ENCODE measurements around the gene CIAO2A.
A peak's percentile ranks its signal among the peaks of the same experiment; 100 is the strongest.
"Not testable (repeated sequence)": the region's sequence is repeated elsewhere in the genome, so short reads cannot be mapped to it uniquely, and the experiment has no call there.

CIAO2A gene

DNA sequence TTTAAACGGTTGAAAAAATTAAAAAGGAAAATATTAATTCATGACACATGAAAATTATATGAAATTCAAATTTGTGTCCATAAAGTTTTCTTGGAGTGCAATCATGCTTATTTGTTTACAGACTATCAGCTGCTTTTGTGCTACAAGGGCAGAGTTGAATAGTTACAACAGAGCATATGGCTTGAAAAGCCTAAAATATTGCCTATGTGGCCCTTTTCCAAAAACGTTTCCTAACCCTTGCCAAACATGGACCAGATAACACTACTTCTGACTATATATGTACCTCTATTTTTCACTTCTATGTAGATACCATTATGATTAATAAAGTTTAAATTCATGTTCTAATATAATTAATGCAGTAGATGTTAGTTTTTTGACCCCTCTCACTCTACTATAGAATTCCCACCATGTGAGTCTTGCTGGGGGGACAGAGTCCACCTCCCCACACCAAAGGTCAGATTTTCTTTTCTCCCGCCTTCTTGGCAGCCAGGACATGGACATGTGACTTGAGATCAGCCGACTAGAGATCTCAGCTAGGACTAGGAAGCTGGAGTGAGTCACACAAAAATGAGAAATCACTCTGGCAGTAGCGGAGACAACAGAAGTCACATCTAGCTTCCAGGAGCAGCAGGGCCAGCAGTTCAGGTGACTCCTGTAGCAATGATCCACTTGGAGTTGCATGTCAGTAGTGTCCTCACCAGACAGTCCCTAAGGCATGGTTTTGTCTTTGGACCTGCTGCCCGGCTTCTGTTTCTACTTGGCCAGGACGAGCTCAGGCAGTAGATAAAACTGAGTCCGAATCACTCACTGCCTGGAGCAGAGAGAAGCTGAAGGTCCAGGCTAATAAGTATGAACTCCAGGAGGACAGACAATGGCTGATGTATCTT lies 22.4 kb downstream of the CIAO2A start:
- no peak for DNase-seq

DNA sequence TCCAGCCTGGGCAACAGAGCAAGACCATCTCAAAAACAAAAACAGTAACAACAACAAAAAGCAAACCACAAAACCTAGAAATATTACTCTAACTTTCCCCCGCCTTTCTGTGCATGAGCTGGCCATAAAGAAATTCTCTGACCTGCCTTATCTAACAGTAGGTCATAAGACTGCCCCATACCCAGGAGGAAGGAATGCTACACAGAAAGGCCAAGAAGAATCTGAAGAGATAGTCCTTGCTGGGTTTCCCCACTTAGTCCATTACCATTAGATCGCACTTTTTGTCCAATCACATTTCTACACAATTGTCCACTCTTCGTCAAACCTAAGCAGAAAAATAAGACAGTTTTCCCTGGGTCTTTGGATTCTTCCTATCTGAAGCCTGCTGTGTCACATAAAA lies 23.5 kb downstream of the CIAO2A start:
- no peak for DNase-seq

DNA sequence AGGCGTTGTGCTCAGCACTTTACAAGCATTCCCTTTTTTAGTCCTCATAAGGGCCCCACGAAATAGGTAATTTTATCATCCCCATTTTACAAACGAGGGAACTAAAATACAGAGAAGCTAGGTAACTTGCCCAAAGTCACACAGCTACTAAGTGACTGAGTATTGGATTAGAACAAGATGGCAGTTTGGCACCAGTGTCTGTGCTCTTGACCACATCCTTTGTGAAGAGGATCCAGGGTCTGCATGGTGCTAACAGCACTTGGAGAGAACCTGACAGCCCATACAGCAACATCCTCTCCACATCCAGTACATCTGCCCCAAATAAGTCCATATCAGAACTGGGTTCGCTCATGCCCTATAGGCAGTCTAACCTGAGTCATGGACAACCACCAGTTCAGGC lies 25.5 kb downstream of the CIAO2A start:
- no peak for DNase-seq

- peak; percentile 59 for DNase-seq
These were observed 26.0 kb downstream of the CIAO2A start for GRCh38 chr15:64067564-64068030.

DNA sequence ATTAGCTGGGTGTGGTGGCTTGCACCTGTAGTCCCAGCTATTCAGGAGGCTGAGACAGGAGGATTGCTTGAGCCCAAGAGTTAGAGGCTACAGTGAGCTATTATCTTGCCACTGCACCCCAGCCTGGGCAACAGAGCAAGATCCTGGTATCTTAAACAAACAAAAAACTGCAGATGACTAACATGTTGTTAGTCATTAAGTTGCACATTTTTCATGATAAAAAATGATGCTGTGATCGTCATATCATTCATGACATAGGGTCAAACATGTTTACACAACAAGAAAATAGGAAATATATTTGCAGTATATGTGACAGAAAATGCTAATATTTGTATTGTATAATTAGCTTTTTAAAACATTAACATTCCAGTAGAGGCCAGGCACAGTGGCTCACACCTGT lies 27.2 kb downstream of the CIAO2A start:
- DNase-seq: no peak

DNA sequence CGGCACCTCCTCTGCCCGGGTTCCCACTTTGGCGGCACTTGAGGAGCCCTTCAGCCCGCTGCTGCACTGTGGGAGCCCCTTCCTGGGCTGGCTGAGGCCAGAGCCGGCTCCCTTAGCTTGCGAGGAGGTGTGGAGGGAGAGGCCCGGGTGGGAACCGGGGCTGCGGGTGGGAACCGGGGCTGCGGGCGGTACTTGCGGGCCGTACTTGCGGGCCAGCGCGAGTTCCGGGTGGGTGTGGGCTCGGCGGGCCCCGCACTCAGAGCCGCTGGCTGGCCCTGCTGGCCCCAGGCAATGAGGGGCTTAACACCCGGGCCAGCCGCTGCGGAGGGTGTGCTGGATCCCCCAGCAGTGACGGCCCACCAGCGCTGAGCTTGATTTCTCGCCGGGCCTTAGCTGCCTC lies 32.9 kb downstream of the CIAO2A start:
- no peak for DNase-seq

- not testable (repeated sequence) for DNase-seq
These were observed 34.5 kb downstream of the CIAO2A start for GRCh38 chr15:64059104-64059503.

- DNase-seq: no peak
These were observed 35.4 kb downstream of the CIAO2A start for GRCh38 chr15:64058279-64058678.

GRCh38 chr15:64053674-64054073 lies 40.0 kb downstream of the CIAO2A start:
- DNase-seq: not testable (repeated sequence)

DNA sequence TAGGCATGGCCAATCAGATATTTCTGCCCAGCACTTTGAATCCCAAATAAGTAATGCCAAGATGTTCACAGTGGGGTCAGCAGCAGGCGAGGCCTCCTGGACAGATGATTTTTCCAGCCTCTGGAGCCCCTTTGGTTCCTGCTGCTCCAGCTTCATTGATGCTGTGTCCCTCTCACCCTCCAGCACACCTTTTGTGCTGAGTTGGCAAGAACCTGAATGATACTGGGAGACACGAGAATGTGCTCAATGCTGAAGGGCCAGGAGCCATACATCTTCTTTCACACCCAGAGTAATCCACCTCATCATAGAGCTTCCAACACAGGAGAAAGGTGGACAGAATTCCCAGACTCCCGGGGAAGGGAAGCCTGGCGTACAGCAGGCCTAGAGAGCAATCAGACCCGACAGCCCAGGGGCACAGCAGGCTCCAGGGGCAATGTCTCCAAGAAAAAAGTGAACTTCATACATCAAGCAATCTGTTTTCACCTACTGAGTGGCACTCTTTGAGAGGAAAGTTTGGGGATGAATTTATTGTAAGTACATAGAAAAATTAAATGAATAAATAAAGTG lies 40.6 kb downstream of the CIAO2A start:
- no peak for DNase-seq

DNA sequence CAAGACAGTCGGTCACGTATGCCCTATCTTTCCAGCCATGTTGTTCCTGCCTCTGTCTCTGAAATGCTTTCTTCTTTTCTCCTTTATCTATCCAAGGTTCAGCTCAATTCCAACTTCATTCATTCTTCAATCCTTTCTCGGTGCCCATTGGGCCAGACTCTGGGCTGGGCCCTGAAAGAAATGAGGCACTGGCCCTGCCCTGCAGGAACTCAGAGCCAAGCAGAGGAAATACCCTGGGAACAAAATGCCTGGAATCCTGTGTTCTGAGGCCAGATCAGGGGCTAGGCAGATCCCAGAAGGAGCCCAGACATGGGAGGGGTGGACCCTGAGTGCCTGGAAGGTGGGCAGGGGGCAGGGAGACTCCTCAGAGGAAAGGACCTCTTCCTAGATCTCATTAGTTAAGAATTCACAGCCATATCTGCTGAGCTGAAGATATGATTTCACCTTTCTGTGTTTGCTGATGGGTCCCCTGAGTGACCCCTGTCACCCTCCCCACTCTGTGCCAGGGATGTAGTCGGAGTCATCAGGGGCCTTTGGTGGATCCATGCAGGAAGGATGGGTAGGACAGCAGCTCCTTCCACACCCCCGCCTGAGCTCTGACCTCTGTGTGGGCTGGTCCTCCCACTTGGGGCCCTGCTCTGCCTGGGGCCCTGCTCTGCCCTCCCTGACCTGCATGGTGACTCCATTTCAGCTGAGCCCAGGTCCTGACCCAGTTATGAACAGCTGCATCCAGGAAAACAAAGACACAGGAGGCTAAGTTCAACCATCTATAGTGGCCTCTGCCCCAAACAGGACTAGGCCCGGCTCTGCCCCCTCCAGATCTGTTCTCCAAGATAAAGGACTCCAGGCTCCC lies 42.0 kb downstream of the CIAO2A start:
- no peak for DNase-seq

- DNase-seq: no peak
These were observed 42.6 kb downstream of the CIAO2A start for GRCh38 chr15:64051093-64051402.

- DNase-seq: no peak
These were observed 43.2 kb downstream of the CIAO2A start for GRCh38 chr15:64050281-64051092.

- DNase-seq: no peak
These were observed 44.7 kb downstream of the CIAO2A start for GRCh38 chr15:64048781-64049460.

DNA sequence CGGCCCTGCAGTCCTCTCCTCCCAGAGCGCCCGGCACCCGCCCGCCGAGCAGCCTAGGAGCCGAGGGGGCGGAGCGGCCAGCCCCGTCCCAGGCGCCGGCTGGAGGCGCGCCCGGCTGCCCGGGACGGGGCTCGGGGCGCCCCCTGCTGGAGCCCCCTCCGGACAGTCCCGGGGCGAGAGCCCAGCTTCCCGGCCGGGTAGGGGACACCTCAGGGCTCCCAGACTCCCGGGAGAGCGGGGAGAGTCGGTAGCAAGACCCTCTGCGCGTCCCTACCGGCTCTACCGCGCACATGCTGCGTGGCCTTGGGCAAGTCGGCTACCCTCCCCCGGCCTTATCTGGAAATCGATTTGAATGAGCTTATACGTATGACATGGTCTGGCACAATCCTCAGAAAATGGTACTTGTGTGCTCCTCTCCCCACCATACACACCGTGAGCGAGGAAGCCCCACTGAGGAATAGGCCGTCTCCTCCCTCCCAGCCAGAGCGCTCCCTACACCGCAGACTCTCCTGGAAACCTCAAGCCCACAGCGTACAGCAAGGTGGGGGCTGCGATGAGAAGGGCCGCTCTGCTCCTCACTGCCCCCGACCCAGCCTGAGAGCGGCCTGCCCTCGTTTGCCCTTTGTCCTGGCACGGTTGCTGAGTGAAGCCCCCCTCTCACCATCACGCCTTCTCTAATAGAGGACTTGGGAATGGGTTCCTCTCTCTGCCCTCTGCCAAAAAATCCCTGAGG lies 47.1 kb downstream of the CIAO2A start, which contains the start of gene DAPK2:
Gene DAPK2, minus strand, starts transcription at position 65 of the 733 bp plus-strand sequence. CDS start 6,224 bp downstream, outside the sequence.
- peak; percentile 60 for DNase-seq

DNA sequence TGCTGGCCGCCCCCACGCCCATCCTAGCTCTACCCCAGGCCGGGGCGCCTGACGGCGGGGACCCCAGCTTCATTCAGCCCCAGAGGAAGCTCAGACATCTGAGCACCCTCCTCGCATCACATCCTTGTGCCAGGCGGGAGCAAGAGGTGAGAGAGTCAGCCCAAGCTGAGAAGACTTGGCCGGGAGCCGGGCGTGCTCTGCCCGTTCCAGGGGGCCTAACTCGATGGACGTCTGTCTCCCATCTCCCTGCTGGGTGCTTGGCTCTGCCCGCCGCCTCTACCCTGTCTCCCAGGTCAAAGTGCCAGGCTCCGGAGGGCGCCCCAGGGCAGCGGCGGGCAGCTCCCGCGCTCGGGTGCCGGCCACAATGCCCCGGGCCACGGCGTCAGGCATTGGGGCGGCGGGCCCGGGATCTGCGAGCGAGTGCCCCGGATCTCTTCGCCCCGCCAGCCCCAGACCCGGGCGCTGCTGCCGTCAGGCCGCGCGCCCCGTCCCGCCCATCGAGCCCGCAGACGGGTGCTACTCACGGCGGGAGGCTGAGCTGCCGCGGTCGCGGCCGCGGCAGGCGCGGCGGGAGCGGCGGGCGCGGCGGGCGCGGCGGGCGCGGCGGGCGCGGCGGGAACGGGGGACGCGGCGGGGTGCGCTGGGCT lies 47.7 kb downstream of the CIAO2A start:
- DNase-seq: no peak

GRCh38 chr15:64045101-64045435 lies 48.6 kb downstream of the CIAO2A start:
- DNase-seq: no peak

GRCh38 chr15:64044300-64045100 lies 49.1 kb downstream of the CIAO2A start:
- no peak for DNase-seq

DNA sequence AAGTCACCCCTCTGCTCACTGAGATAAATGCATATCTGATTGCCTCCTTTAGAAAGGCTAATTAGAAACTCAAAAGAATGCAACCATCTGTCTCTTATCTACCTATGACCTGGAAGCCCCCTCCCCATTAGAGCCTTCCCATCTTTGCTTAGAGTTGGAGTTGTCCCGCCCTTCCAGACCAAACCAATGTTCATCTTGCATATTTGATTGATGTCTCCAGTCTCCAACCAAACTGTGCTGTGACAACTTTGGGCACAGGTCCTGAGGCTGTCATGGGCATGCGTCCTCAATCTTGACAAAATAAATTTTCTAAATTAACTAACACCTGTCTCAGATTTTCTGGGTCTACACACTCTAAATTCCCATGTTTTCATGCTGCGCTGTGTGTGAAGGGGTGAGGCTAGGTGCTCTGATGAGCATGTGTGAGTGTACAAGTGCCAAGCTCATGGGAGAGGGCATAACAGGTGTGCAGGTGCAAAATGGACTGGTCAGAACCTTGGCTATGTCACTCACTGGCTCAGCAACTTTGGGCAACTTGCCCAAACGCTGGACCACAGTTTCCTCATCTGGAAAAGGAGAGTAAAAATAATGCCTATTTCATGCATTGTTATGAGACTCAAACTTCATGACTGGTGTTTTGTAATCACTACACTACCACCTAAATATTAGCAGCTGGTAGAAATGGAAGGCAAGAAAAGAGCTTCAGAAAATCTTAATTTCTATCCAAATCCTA lies 54.6 kb downstream of the CIAO2A start:
- DNase-seq: no peak

Measured in central memory CD4-positive, alpha-beta T cell (primary cell).